Measurements from ENCODE around the gene SH3RF2. TPM values are rescaled to one million over a fixed set of nuclear protein-coding genes. Genes with fewer than 3 reads are reported as not detected.

The SH3RF2 gene
- total and polyA plus RNA-seq, 4 donors, result 3.1 to 12.9 (median 4.1) TPM

DNA sequence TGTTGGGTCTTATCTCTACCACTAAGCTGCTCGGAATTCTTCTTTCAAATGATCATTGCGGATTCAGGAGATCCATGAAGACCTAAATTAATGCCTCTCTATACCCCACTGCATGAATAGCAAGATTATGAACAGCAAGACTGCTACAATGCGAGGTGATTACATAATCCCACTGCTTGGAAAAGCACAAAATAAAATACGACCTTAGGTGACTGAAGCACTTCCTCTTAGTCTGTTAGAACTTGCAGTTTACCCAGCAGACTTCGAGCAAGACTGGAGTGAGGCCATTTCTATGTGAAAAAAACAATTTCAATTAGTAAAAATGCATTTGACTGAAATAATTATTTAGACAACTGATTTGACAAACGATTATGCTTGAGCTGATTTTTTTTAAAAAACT is 59.8 kb downstream of the SH3RF2 start:
- 53 to 54% methylated on average over 6 of the region's 6 CpGs for WGBS, 2 donors
- no peaks in the 10 kb centered on the region for H3K4me1 ChIP-seq (ENCODE audit: control insufficient read depth in 1 of 2, insufficient read depth in 2 of 2, low read length in 2 of 2)
- H3K27me3 ChIP-seq (ENCODE audit: control insufficient read depth in 1 of 2, insufficient read depth in 2 of 2, low read length in 1 of 2), result no peaks in the 10 kb centered on the region
- no peak overlapping the region for H3K4me3 ChIP-seq (ENCODE audit: low read length in 2 of 2)
- peaks cover 2% of the 10 kb centered on the region for H3K9me3 ChIP-seq (ENCODE audit: control insufficient read depth, low read length)
- no peak for DNase-seq
- intact Hi-C loops (cut with DNase I), result no loop called here
- no peak overlapping the region for H3K27ac ChIP-seq (ENCODE audit: low read depth in 1 of 2, low read length in 2 of 2)
- ATAC-seq (ENCODE audit: low FRiP score), result no peak
- H3K36me3 ChIP-seq (ENCODE audit: control insufficient read depth in 1 of 2, insufficient read depth in 2 of 2, low read length in 1 of 2), result no peaks in the 10 kb centered on the region

DNA sequence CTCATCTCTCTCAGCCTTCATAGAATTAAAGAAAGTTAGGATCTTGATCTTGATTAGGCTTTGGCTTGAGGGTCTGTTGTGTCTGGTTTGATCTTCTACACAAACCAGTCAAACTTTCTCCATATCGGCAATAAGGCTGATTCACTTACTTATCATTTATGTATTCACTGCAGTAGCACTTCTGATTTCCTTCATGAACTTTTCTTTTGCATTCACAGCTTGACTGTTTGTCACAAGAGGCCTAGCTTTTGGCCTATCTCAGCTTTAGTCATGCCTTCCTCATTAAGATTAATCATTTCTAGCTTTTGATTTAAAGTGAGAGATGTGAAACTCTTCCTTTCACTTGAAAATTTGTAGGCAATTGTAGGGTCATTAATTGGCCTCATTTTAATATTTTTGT is 62.8 kb downstream of the SH3RF2 start:
- Histone ChIP-seq H3K36me3 (ENCODE audit: control insufficient read depth in 1 of 2, insufficient read depth in 2 of 2, low read length in 1 of 2) (no peaks in the 10 kb centered on the region), H3K27me3 (ENCODE audit: control insufficient read depth in 1 of 2, insufficient read depth in 2 of 2, low read length in 1 of 2) (no peaks in the 10 kb centered on the region), H3K4me3 (ENCODE audit: low read length in 2 of 2) (no peak overlapping the region), H3K4me1 (ENCODE audit: control insufficient read depth in 1 of 2, insufficient read depth in 2 of 2, low read length in 2 of 2) (no peaks in the 10 kb centered on the region), H3K27ac (ENCODE audit: low read depth in 1 of 2, low read length in 2 of 2) (no peak overlapping the region), H3K9me3 (ENCODE audit: control insufficient read depth, low read length) (no peaks in the 10 kb centered on the region)
- ATAC-seq (ENCODE audit: low FRiP score) (no peak), DNase-seq (no peak)
- intact Hi-C loops (cut with DNase I), result no loop called here
- 85 to 97% methylated on average over 1 of the region's 1 CpG for WGBS, 2 donors

DNA sequence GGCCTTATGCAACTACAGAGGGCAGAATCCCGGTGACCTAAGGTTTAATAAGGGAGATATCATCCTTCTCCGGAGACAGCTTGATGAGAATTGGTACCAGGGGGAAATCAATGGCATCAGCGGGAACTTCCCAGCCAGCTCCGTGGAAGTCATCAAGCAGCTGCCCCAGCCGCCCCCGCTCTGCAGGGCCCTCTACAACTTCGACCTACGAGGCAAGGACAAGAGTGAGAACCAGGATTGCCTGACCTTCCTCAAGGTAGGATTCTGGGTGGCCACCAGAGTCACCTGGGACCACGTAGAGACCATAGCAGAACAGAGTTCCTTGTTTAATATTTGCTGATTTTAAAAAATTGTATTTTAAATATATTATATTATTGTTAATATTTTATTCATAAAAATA is 63.7 kb downstream of the SH3RF2 start:
- Histone ChIP-seq H3K27me3 (ENCODE audit: control insufficient read depth in 1 of 2, insufficient read depth in 2 of 2, low read length in 1 of 2) (no peaks in the 10 kb centered on the region), H3K4me3 (ENCODE audit: low read length in 2 of 2) (no peak overlapping the region), H3K9me3 (ENCODE audit: control insufficient read depth, low read length) (no peaks in the 10 kb centered on the region), H3K4me1 (ENCODE audit: control insufficient read depth in 1 of 2, insufficient read depth in 2 of 2, low read length in 2 of 2) (no peaks in the 10 kb centered on the region), H3K27ac (ENCODE audit: low read depth in 1 of 2, low read length in 2 of 2) (no peak overlapping the region), H3K36me3 (ENCODE audit: control insufficient read depth in 1 of 2, insufficient read depth in 2 of 2, low read length in 1 of 2) (no peaks in the 10 kb centered on the region)
- ATAC-seq (ENCODE audit: low FRiP score), result no peak
- intact Hi-C loops (cut with DNase I), result no loop called here
- WGBS, 2 donors, result 93 to 94% methylated on average over 9 of the region's 9 CpGs
- no peak for DNase-seq

DNA sequence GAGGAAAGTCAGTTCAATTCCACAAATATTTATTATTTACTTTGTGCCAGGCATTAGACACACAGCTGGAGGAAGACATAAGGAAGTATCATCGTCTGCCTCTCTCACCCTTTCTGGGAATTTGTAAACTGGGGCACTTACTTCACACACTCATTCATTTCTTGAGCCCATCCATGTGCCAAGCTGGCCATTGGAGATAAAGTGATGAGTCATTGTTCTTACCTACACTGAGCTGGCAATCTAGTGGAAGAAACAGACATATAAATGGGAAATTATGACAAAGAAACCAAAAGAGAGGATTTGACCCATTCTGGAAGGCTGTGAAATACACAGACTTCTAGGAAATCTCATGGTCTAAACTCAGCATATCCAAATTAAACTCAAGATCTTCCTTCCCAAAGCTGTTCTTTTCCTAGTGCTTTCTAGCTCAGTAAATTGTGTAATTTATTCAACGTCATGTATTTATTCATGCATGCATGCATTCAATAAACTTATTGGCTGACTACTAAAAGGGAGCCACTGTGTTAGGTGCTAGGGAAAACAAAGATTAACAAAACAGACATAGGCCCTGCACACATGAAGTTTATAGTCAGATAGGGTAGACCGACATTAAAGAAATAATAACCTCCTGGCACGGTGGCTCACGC is 65.3 kb downstream of the SH3RF2 start:
- H3K36me3 ChIP-seq (ENCODE audit: control insufficient read depth in 1 of 2, insufficient read depth in 2 of 2, low read length in 1 of 2), result no peaks in the 10 kb centered on the region
- H3K27ac ChIP-seq (ENCODE audit: low read depth in 1 of 2, low read length in 2 of 2), result no peak overlapping the region
- H3K27me3 ChIP-seq (ENCODE audit: control insufficient read depth in 1 of 2, insufficient read depth in 2 of 2, low read length in 1 of 2), result no peaks in the 10 kb centered on the region
- 92 to 93% methylated on average over 5 of the region's 5 CpGs for WGBS, 2 donors
- H3K9me3 ChIP-seq (ENCODE audit: control insufficient read depth, low read length), result no peaks in the 10 kb centered on the region
- peaks cover 0 to 2% of the 10 kb centered on the region in 2 donors for H3K4me1 ChIP-seq (ENCODE audit: control insufficient read depth in 1 of 2, insufficient read depth in 2 of 2, low read length in 2 of 2)
- H3K4me3 ChIP-seq (ENCODE audit: low read length in 2 of 2), result no peak overlapping the region
- ATAC-seq (ENCODE audit: low FRiP score) (no peak), DNase-seq (no peak)
- intact Hi-C loops (cut with DNase I), result no loop called here

DNA sequence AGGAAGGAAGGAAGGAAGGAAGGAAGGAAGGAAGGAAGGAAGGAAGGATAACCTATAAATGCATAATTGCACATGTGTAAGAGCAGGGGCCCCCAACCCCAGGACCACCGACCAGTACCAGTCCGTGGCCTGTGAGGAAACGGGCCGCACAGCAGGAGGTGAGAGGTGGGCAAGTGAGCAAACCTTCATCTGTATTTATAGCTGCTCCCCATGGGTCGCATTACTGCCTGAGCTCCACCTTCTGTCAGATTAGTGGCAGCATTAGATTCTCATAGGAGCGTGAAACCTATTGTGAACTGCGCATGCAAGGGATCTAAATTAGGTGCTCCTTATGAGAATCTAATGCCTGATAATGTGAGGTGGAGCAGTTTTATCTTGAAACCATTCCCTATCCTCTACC is 66.1 kb downstream of the SH3RF2 start:
- Histone ChIP-seq H3K27ac (ENCODE audit: low read depth in 1 of 2, low read length in 2 of 2) (no peak overlapping the region), H3K4me1 (ENCODE audit: control insufficient read depth in 1 of 2, insufficient read depth in 2 of 2, low read length in 2 of 2) (peaks cover 0 to 2% of the 10 kb centered on the region in 2 donors), H3K9me3 (ENCODE audit: control insufficient read depth, low read length) (no peaks in the 10 kb centered on the region), H3K4me3 (ENCODE audit: low read length in 2 of 2) (no peak overlapping the region), H3K36me3 (ENCODE audit: control insufficient read depth in 1 of 2, insufficient read depth in 2 of 2, low read length in 1 of 2) (no peaks in the 10 kb centered on the region), H3K27me3 (ENCODE audit: control insufficient read depth in 1 of 2, insufficient read depth in 2 of 2, low read length in 1 of 2) (no peaks in the 10 kb centered on the region)
- WGBS, 2 donors, result 89 to 92% methylated on average over 7 of the region's 7 CpGs
- DNase-seq (no peak), ATAC-seq (ENCODE audit: low FRiP score) (no peak)
- intact Hi-C loops (cut with DNase I), result no loop called here

DNA sequence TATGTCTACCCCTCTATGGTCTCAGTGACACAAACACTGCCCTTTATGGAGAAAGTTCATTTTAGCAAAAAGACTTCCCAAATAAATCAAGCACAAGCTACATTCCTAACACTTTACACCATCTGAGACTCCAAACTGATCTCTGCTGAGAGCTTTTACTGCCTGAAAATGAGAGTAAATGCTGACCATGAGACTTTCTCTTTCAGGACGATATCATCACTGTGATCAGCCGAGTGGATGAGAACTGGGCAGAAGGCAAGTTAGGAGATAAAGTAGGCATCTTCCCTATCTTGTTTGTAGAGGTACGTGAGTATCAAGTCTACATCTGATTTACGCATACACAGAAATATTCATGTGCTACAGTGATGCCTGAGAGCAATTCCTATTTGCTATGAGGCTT is 67.5 kb downstream of the SH3RF2 start:
- peak overlapping the region; percentile 28 to 84 for H3K27ac ChIP-seq (ENCODE audit: low read depth in 1 of 2, low read length in 2 of 2)
- intact Hi-C loops (cut with DNase I), result no loop called here
- no peaks in the 10 kb centered on the region for H3K27me3 ChIP-seq (ENCODE audit: control insufficient read depth in 1 of 2, insufficient read depth in 2 of 2, low read length in 1 of 2)
- ATAC-seq (ENCODE audit: low FRiP score) (no peak), DNase-seq (no peak)
- peaks cover 0 to 2% of the 10 kb centered on the region in 2 donors for H3K4me1 ChIP-seq (ENCODE audit: control insufficient read depth in 1 of 2, insufficient read depth in 2 of 2, low read length in 2 of 2)
- no peaks in the 10 kb centered on the region for H3K36me3 ChIP-seq (ENCODE audit: control insufficient read depth in 1 of 2, insufficient read depth in 2 of 2, low read length in 1 of 2)
- peak overlapping the region; percentile 26 to 41 for H3K4me3 ChIP-seq (ENCODE audit: low read length in 2 of 2)
- no peaks in the 10 kb centered on the region for H3K9me3 ChIP-seq (ENCODE audit: control insufficient read depth, low read length)
- WGBS, 2 donors, result 18 to 22% methylated on average over 4 of the region's 4 CpGs

DNA sequence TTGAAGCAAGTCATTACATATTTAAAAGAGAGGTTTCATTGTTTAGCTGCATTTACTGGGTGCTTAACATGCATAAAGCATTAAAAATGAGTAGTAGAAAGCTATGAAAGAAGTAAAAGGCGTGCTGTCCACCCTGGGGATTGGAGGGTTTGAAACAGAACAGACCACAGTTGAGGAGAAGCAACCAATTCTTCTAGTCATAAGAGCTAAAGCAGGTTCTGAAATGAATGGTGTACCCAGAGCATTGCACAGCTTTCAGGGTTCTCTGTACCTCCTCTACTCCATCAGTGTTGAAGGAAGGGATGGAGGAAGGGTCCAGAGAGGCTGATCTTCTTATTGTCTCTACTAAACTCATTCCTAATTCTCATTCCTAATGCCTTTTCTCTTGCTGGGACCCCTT is 68.9 kb downstream of the SH3RF2 start:
- no peak overlapping the region for H3K4me3 ChIP-seq (ENCODE audit: low read length in 2 of 2)
- WGBS, 2 donors, result 88 to 90% methylated on average over 1 of the region's 1 CpG
- ATAC-seq (ENCODE audit: low FRiP score) (no peak), DNase-seq (no peak)
- no peaks in the 10 kb centered on the region for H3K27me3 ChIP-seq (ENCODE audit: control insufficient read depth in 1 of 2, insufficient read depth in 2 of 2, low read length in 1 of 2)
- H3K4me1 ChIP-seq (ENCODE audit: control insufficient read depth in 1 of 2, insufficient read depth in 2 of 2, low read length in 2 of 2), result peaks cover 0 to 2% of the 10 kb centered on the region in 2 donors
- H3K36me3 ChIP-seq (ENCODE audit: control insufficient read depth in 1 of 2, insufficient read depth in 2 of 2, low read length in 1 of 2), result no peaks in the 10 kb centered on the region
- no peaks in the 10 kb centered on the region for H3K9me3 ChIP-seq (ENCODE audit: control insufficient read depth, low read length)
- intact Hi-C loops (cut with DNase I), result no loop called here
- H3K27ac ChIP-seq (ENCODE audit: low read depth in 1 of 2, low read length in 2 of 2), result no peak overlapping the region

DNA sequence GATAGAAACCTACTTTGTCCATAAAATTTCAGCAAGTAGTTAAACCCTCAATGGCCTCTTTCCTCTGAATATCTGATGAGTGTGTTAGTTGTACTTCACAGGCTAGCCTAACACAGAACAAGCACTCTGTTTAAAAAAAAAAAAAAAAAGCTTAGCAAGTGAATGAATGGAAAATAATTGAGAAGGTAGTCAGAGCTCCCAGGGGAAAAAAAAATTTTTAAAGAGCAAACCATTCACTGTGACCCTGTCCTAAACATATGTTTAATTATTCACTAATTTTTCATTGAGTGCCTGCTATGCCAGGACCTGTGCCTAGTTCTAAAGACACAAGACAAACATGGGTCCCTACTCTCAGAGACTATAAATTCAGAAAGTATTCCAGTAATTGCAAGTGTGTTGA is 69.3 kb downstream of the SH3RF2 start:
- intact Hi-C loops (cut with DNase I), result no loop called here
- H3K4me1 ChIP-seq (ENCODE audit: control insufficient read depth in 1 of 2, insufficient read depth in 2 of 2, low read length in 2 of 2), result peaks cover 0 to 2% of the 10 kb centered on the region in 2 donors
- DNase-seq, result no peak
- H3K27ac ChIP-seq (ENCODE audit: low read depth in 1 of 2, low read length in 2 of 2), result peak overlapping the region in 1 of 2 donors; percentile 28
- no peak for ATAC-seq (ENCODE audit: low FRiP score)
- H3K9me3 ChIP-seq (ENCODE audit: control insufficient read depth, low read length), result no peaks in the 10 kb centered on the region
- H3K4me3 ChIP-seq (ENCODE audit: low read length in 2 of 2), result no peak overlapping the region
- no peaks in the 10 kb centered on the region for H3K36me3 ChIP-seq (ENCODE audit: control insufficient read depth in 1 of 2, insufficient read depth in 2 of 2, low read length in 1 of 2)
- H3K27me3 ChIP-seq (ENCODE audit: control insufficient read depth in 1 of 2, insufficient read depth in 2 of 2, low read length in 1 of 2), result no peaks in the 10 kb centered on the region

DNA sequence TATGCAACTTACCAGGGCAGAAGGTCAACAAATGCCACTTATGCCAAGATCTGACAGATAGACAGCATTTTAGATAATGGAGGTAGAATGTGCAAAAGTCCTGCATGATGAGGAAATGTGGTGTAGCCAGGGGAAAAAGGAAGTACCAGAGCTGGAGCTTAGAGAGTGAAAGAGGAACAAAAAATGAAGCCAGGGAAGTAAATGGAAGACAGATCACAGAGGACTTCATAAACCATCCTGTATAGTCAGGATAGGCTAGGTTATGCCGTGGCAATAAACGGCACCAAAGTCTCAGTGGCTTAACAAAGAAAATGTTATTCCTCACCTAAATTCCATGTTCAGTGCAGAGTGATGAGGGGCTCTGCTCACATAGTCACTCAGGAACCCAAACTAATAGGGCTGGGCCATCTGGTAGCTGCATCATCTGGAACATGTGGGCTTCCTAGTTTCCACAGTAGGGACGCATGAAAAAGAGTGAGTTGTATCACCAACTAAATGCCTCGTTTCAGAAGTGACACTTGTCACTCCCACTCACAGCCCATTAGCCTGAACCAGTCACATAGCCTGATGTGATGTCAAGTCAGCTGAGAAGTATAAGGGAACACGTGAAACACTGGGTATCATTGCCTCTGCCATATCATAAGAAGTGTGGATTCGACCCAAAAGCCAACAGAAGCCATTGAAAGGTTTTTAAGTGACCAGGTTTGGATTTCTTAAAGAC is 70.3 kb downstream of the SH3RF2 start:
- no peak for DNase-seq
- Histone ChIP-seq H3K4me3 (ENCODE audit: low read length in 2 of 2) (no peak overlapping the region), H3K27ac (ENCODE audit: low read depth in 1 of 2, low read length in 2 of 2) (peak overlapping the region in 1 of 2 donors; percentile 28), H3K9me3 (ENCODE audit: control insufficient read depth, low read length) (no peaks in the 10 kb centered on the region), H3K36me3 (ENCODE audit: control insufficient read depth in 1 of 2, insufficient read depth in 2 of 2, low read length in 1 of 2) (no peaks in the 10 kb centered on the region), H3K4me1 (ENCODE audit: control insufficient read depth in 1 of 2, insufficient read depth in 2 of 2, low read length in 2 of 2) (peaks cover 0 to 2% of the 10 kb centered on the region in 2 donors), H3K27me3 (ENCODE audit: control insufficient read depth in 1 of 2, insufficient read depth in 2 of 2, low read length in 1 of 2) (no peaks in the 10 kb centered on the region)
- intact Hi-C loops (cut with DNase I), result no loop called here
- ATAC-seq (ENCODE audit: low FRiP score), result no peak
- WGBS, 2 donors, result 86 to 93% methylated on average over 6 of the region's 6 CpGs
